HG02763 (cell line): ENCODE results near the gene NRAP.

Experiments used
- ATAC-seq: cut with Tn5 transposase; IDR thresholded peaks from one replicate; pipeline ENCODE4 v1.9.1; 2021; ENCODE audit warnings: mild to moderate bottlenecking, moderate library complexity; ENCODE audit not compliant: unreplicated experiment

Gene NRAP

GRCh38 chr10:113663908-113664307, at the start of gene NRAP:
Gene NRAP, minus strand, starts transcription at chr10:113664041. Its CDS starts 159 bp downstream, at chr10:113663882.
- no peak for ATAC-seq

- no peak for ATAC-seq
These were observed 49.8 kb upstream of the NRAP start for GRCh38 chr10:113713640-113713982.

- ATAC-seq = no peak
These were observed 49.2 kb upstream of the NRAP start for GRCh38 chr10:113712755-113713639.

GRCh38 chr10:113712024-113712423, 48.2 kb upstream of the NRAP start:
- ATAC-seq = no peak

DNA sequence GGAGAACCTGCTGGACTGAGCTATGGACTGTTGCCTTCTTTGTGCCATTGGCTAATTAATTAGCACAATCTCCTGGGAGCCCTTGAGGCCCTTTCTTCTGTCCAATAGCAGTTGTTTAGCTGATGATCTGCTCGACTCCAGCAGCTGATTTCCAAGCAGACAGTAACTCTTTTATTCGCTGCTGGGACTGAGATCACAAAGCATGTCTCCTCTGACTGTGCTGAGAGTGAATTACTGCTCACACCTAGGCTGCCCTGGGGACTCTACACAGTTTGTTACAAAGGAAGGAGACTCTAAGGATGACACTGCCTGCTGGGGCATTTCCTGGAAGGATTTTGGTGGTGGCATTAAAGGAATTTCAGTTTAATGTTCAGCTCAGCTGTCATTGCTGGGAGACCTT, 47.3 kb upstream of the NRAP start:
- ATAC-seq = no peak

- ATAC-seq = no peak
These were observed 45.5 kb upstream of the NRAP start for GRCh38 chr10:113709221-113709838.

GRCh38 chr10:113708640-113709039, 44.8 kb upstream of the NRAP start:
- no peak for ATAC-seq

- ATAC-seq = no peak
These were observed 42.8 kb upstream of the NRAP start for GRCh38 chr10:113706623-113707022.

DNA sequence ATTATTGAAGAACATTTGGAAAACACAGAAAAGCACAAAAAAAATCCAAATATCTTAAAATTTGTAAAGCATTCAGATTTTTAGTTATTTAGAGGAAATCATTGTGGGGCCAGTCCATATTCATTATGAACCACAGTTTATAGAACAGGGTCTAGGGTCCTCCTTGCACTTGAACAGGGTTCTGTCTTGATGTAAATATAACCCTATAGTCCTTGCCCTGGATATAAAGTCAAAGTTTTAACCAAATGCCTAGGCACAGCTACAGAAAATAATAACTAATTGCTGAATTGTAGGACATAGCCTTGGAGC, 41.5 kb upstream of the NRAP start:
- ATAC-seq = no peak

DNA sequence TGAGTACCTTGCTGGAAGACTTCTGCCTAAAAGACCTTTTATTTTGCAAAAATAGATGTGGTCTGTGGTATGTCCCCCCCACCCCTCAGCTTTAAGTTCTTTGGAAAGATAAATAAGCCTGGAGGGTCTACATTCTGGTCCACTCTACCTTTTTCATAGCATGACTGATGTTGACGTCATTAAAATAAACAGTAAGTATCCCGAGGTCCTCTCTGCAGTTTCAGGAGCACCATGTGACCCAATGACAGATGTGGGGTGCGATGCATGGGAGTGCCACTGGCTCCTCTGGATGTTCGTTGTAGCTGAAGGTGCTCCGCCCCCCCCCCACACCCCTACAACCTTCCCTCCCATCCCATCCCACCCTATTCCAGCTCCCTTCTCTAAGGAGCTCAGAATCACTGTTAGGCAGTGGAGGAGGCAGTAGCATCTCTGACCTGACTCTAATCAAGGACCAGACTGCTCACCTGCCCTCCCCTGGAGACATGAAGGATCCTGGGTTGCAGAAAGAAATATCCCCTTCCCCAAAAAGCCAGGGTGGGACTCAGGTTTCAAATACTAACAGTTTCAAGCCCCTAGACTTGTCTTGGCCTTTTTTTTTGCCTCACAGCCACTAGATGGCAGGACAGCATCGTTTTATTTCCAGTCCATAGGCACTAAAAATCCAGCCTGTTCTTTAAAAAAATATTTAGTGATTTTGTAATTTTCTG, 40.9 kb upstream of the NRAP start:
- ATAC-seq = no peak

- ATAC-seq = no peak
These were observed 33.8 kb upstream of the NRAP start for GRCh38 chr10:113697595-113697994.

GRCh38 chr10:113695691-113696090, 31.9 kb upstream of the NRAP start:
- no peak for ATAC-seq

DNA sequence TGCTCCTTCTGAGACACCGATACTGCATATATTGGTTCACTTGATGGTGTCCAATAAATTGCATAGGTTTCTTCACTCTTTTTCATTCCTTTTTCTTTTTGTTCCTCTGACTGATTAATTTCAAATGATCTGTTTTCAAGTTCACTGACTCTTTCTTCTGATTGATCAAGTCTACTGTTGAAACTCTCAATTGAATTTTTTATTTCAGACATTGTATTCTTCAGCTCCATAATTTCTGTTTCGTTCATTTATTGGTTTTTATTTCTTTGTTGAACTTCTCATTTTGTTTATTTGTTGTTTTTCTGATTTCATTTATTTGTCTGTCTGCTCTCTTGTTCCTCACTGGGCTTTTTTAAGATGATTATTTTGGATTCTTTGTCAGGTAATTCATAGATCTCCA, 29.5 kb upstream of the NRAP start:
- ATAC-seq = no peak

GRCh38 chr10:113692271-113692670, 28.4 kb upstream of the NRAP start:
- no peak for ATAC-seq

DNA sequence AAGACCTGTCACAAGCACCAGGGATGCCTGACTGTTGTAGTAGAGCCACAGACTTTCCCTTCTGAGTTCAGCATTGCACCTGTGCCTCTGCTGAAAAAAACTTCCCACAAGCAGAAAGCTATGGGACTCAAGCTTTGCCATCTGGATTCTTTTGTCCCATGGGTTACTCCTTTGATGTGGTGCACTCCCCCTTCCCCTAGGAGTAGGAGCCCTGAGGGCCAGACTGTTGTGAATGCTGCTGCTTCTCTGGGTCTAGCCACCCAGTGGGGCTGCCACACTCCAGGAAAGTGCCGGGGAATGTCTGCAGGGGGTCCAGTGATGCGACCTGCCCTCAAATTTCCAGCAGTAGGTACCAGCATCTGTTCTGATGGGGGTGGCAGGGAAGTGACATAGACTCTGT, 27.5 kb upstream of the NRAP start:
- no peak for ATAC-seq

GRCh38 chr10:113690749-113691148, 26.9 kb upstream of the NRAP start:
- ATAC-seq = no peak

DNA sequence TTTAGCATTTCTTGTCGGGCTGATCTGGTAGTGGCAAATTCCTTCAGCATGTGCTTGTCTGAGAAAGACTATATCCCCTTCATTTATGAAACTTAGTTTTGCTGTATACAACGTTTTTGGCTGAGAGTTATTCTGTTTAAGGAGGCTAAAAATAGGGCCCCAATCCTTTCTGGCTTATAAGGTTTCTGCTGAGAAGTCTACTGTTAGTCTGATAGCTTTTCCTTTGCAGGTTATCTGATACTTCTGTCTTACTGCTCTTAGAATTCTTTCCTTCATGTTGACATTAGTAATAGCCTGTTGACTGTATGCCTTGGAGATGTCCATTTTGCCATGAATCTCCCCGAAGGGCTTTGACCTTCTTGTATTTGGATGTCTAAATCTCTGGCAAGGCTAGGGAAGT, 25.7 kb upstream of the NRAP start:
- no peak for ATAC-seq

DNA sequence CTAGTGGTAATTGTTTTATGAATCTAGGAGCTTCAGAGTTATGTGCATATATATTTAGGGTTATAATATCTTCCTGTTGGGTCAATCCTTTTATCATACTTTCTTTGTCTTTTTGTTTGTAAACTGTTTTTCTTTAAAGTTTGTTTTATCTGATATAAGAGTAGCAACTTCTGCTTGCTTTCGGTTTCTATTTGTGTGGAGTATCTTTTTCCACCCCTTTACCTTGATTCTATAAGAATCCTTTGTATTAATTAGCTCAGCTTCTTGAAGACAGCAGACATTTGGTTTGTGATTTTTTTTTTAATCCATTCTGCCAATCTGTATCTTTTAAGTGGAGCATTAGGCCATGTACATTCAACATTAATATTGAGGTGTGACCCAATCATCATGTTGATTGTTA, 25.2 kb upstream of the NRAP start:
- ATAC-seq = no peak

DNA sequence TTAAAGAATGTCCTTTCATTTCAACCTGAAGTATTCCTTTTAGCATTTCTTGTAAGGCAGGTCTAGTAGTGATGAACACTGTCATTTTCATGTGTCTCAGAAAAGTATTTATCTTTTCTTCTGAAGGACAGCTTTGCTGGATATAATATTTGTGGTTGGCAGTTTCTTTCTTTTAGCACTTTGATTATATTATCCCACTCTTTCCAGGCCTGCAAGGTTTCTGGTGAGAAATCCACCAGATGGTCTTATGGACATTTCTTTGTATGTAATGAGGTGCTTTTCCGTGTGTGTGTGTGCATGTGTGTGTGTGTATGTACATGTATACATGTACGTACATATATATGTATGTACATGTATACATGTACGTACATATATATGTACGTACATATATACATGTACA, 23.2 kb upstream of the NRAP start:
- no peak for ATAC-seq

GRCh38 chr10:113686028-113686427, 22.2 kb upstream of the NRAP start:
- ATAC-seq = no peak

GRCh38 chr10:113683300-113683699, 19.5 kb upstream of the NRAP start:
- ATAC-seq = no peak
